ENCODE results near the gene ELMO2.

The ELMO2 gene

GRCh38 chr20:46406200-46406985 is at the start of gene ELMO2:
Gene ELMO2 (minus strand): TSS chr20:46406615. CDS start chr20:46394482, 12,133 bp downstream.
- peak; percentile 99 for DNase-seq

- DNase-seq = no peak
These were observed 49.3 kb upstream of the ELMO2 start for GRCh38 chr20:46455729-46456128.

GRCh38 chr20:46446851-46447250 is 40.4 kb upstream of the ELMO2 start:
- no peak for DNase-seq

DNA sequence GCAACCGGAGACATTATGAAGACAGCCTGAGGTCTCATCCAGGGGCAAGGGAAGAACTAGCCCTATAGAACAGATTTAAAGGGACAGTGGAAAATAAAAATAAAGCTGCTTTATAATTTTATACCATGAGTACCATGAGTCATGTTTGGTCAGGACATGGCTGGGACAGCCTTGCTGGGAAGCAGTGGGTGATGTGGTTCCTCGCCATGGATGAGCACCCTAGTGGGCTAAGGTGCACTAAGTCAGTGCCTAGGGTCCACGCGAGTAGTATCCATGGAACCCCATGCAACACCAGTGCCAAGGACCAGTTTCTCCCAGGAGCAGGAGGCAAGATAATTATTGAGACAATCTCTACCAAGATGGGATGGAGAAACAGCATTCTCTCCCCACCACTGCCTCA is 33.4 kb upstream of the ELMO2 start:
- DNase-seq = no peak

GRCh38 chr20:46438156-46438750 is 31.8 kb upstream of the ELMO2 start:
- no peak for DNase-seq

DNA sequence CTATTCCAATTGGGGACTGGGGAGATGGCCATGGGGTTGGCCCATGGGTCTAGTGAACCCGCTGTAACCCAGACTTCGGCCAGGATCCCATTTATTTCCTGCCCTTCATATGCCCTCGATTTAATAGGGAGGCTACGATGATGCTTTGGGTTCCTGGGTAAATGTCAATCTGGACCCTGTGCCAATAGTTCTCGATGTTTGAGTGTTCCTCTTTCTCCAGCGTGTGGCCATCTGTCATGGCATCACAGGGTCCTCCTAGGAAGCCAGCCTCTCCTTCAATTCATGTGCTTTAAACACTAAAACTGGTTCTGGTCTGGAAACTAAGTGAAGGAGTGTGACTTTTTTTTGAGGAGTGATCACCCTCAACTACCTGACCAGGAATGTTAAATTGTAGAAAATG is 28.7 kb upstream of the ELMO2 start:
- DNase-seq = no peak

- DNase-seq = no peak
These were observed 28.2 kb upstream of the ELMO2 start for GRCh38 chr20:46434597-46434996.

DNA sequence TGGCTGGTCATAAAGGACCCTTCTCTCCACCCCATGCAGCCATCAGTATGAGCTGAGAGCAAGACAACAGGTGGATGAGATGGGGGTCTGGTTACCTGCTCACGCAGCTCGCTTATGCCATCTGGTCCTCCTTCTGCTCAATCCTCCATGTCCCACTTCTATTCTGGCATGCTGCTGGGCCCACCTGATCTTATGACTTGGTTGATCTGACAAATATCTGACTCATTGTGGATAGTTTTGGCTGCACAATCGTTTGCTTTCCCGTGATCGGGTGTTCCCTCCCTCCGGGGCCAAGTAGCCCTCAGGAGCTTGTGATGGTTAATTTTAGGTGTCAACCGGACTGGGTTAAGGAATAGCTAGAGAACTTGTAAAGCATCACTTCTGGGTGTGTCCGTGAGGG is 26.6 kb upstream of the ELMO2 start:
- DNase-seq = no peak

GRCh38 chr20:46430921-46431712 is 24.7 kb upstream of the ELMO2 start:
- DNase-seq = no peak

- no peak for DNase-seq
These were observed 21.0 kb upstream of the ELMO2 start for GRCh38 chr20:46427384-46427783.

DNA sequence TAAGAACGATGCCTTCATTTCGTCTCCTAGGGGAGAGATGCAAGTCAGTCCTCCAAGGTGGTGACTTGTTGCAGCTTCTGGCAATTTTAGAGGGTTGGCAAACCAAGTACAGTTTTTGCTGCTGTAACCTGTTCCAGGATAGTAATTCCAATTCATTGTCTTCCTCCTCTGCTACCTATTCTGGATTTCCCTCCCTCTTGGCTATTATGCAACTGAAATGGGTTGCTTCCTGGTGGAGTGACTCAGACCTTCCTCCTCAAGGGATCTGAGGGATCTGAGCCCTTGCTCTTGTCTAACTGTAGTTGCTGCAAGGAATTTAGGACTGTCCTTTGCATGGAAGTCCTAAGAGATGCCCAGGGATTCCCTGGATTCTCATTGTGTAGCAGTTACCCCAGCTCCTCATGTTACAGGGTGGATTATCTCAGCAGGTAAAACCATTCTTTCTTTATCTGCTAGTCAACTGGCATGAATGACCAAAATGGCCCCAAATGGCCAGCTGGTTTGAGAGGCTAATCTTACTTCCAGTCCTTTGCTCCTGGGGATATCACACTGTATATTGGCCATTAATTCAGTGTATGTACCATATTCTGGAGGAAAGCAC is 17.6 kb upstream of the ELMO2 start:
- DNase-seq = no peak

DNA sequence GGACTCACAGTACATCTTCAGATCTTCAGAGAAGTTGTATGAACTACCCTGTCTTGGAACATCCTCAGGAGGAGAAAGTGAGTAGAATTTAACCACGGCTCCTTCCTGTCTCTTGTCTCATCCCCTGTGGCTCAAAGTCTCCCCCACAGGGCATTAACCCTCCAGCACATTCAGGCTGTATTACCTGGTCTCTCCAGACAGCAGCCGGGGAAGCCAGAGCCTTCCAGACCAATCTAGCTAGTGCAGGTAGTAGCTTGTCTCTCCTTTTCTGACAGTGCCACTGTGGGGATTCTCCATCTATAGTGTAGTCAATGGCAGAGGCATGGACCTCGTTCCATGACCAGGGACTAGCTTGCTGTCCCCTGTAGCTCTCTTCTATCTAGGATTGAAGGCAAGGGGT is 16.9 kb upstream of the ELMO2 start:
- no peak for DNase-seq

DNA sequence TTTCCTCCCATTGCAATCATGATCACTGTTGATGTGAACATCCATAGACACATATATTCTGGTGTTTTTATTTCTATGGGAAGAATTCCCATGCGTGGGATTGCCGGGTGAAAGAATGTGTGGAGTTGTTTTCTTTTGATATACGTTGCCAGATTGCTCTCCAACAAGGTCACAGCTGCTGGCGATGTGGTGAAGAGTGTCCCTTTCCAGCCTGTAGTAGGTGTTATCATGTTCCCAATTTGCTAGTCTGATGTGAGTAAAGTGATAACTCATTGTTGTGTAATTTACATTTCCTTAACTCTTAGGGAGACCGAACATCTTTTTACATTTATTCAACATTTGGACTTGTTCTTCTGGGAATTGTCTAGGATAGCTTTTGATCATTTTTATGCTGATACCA is 14.5 kb upstream of the ELMO2 start:
- DNase-seq = no peak

DNA sequence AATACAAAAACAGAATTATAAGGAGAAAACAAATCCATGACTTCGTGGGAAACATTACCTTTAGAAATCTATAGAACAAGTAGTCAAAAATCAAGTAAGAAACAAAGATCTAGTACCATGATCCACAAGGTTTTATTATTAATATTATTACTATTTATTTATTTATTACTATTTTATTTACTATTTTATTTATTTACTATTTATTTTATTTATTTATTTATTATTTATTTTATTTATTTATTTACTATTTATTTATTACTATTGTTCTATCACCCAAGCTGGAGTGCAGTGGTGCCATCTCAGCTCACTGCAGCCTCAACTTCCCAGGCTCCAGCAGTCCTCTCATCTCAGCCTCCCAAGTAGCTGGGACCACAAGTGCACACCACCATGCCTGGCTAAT is 13.5 kb upstream of the ELMO2 start:
- DNase-seq = no peak

DNA sequence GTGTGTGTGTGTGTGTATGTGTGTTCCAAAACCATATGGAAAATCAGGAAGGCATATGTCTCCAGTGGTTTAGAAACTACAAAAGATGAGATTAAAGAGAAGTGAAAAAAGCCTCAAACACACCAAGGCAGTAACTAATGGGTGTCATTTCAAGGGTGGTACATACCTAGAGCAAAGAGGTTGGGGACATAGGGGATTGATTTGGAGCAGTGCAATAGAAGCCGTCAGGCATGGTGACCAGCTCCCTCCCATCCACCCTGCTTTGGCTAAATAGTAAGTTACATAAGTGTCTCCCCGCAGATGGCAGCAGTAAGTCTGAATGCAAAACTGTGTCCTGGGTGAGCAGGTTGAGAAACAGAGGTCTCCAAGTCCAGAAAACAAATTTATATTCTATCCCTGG is 10.4 kb upstream of the ELMO2 start:
- DNase-seq = no peak

GRCh38 chr20:46416421-46416820 is 10.0 kb upstream of the ELMO2 start:
- no peak for DNase-seq

- DNase-seq = no peak
These were observed 9.4 kb upstream of the ELMO2 start for GRCh38 chr20:46415773-46416172.

DNA sequence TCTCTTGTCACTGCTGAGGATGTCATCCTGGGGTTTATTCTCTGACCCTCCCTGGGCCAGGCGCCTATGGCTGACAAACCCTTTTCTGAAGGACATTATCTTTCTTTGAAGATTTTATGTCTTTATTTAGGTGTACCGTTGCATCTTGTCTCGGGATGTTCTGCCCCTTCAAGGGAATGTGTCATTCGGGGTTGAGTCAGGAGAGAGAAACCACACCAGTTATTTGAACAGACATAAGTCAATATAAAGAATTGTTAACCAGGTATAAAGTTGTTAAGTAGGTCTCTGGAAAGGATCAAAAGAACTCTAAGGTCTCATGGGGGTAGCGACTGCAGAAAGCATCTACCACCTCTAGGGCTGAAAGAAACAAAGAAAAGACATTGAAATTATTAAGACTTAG is 8.2 kb upstream of the ELMO2 start:
- DNase-seq = no peak

DNA sequence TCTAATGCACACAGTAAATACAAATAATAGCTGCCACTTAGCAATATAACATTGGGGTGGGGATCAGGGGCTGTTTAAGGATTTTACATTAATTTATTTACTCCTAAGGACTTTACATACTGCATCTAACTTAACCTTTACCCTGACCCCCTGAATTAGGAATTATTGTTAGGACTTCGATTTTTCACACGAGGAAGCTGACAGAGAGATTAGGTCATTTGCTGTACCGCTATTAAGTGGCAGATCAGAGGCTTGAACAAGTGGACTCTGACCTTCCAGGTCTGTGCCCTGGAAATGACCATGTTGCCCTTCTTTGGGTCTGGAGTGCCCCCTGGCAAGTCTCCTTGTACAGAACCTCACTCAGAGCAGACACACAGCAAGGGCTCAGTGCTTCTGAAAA is 5.2 kb upstream of the ELMO2 start:
- DNase-seq = no peak

DNA sequence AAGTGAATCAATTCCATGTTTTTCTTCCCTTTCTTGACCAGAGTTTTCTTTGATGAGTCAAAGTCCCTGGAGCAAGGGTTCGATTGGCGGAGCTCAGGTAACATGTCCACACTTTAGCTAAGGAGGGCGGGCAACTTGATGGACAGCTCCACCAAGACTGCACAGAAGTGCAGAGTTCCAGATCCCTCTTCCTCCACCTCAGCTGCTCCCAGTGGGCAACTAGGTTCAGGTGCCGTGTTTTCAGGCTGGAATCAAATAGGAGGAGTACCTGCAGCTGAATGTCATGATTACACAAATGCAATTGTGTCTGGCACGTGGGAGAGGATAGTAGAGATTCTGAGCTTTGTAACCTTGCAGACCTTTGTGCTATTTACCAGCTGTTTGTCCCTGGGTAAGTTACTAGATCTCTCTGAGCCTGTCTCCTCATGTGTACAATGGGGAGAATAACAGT is 1.9 kb upstream of the ELMO2 start:
- peak; percentile 80 for DNase-seq

DNA sequence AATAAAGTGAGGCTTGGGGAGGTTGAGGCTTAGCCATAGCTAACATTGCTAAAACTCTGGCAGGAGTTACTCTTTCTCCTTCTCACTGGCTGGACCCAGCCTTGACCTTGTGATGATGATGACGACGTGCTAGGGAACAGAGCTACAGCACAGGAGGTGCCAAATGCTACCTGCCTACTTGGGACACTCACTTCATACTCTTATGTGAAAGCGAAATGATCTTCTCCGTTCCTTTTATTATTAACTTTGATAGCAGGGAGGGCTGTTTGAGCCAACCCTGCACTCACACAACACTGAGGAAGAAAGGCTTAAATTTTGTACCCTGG is 1.2 kb upstream of the ELMO2 start:
- no peak for DNase-seq

DNA sequence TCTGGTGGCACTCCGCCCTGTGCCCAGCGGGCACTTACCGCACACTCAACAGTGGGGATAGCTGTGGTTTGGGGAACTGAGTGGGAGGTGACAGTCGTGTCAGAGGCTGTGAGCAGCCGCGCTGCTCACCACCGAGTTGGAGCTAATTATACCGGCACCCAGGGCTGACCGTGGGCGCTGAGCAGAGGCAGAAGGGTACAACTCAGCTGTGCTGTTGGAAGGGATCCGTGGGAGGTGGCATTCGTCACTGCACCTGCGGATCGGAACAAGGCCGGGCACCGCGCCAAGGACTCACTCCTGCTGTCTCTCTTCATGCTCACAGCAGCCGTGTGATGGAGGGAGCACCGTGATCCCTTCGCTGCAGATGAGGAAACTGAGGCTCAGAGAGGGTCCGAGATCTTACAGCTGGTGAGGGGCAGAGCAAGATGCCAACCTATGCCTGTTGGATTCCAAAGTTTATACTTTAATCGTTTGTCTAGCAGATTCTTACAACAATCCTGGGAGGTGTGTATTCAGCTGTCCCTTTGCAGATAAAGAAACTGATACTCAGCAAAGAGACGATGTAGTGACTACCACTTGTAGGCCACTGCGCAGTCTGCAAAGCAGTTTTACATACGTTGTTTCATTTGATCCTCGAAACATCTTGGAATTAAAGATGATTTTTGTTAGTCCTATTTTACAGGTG is 713 bp upstream of the ELMO2 start:
- DNase-seq = no peak

DNA sequence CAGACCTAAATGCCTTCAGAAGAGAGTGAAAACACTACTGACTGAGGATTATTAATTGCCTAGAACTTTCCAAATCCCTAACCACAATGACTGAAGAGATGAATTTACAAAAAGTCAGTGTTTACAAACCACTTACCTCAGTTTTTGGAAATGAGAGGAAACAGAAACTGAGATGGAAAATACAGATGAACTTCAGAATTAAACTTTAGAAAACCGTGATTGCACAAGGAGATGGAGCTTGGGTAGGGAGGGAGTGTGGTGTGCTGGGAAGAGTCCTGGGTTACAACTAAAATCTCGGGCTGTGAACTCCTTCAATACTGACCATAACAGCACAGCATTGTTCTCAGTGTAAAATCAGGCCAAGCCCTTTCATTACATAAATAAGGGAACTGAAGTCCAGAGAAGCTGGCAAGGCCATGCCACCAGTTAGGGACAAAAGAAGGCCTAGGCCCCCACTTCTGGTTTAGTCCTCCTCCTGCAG is 4.0 kb downstream of the ELMO2 start:
- no peak for DNase-seq
